ENCODE results near the gene MOK.
"Not testable (repeated sequence)": the region's sequence is repeated elsewhere in the genome, so short reads cannot be mapped to it uniquely, and the experiment has no call there.

MOK gene

GRCh38 chr14:102280376-102280962 lies 24.5 kb downstream of the MOK start:
- DNase-seq: no peak

- DNase-seq: no peak
Measured at GRCh38 chr14:102279688-102280348, 25.1 kb downstream of the MOK start.

- no peak for DNase-seq
Measured at GRCh38 chr14:102279282-102279681, 25.7 kb downstream of the MOK start.

- DNase-seq: no peak
Measured at GRCh38 chr14:102278631-102278935, 26.4 kb downstream of the MOK start.

GRCh38 chr14:102277874-102278630 lies 26.9 kb downstream of the MOK start:
- no peak for DNase-seq

- DNase-seq: no peak
Measured at GRCh38 chr14:102275866-102276265, 29.1 kb downstream of the MOK start.

- no peak for DNase-seq
Measured at GRCh38 chr14:102272392-102272791, 32.6 kb downstream of the MOK start.

- no peak for DNase-seq
Measured at GRCh38 chr14:102264775-102265174, 40.2 kb downstream of the MOK start.

- no peak for DNase-seq
Measured at GRCh38 chr14:102264355-102264754, 40.6 kb downstream of the MOK start.

GRCh38 chr14:102262929-102263462 lies 42.0 kb downstream of the MOK start:
- no peak for DNase-seq

- DNase-seq: no peak
Measured at GRCh38 chr14:102258136-102258535, 46.8 kb downstream of the MOK start.

- no peak for DNase-seq
Measured at GRCh38 chr14:102256716-102257115, 48.2 kb downstream of the MOK start.

GRCh38 chr14:102255401-102256190 lies 49.4 kb downstream of the MOK start:
- DNase-seq: no peak

GRCh38 chr14:102252834-102253801 lies 51.8 kb downstream of the MOK start:
- DNase-seq: no peak

- no peak for DNase-seq
Measured at GRCh38 chr14:102251161-102251560, 53.8 kb downstream of the MOK start.

- DNase-seq: no peak
Measured at GRCh38 chr14:102250636-102251035, 54.3 kb downstream of the MOK start.

GRCh38 chr14:102249981-102250380 lies 55.0 kb downstream of the MOK start:
- no peak for DNase-seq

- no peak for DNase-seq
Measured at GRCh38 chr14:102249041-102249440, 55.9 kb downstream of the MOK start.

- DNase-seq: no peak
Measured at GRCh38 chr14:102248121-102248520, 56.8 kb downstream of the MOK start.

GRCh38 chr14:102246071-102246470 lies 58.9 kb downstream of the MOK start:
- no peak for DNase-seq

GRCh38 chr14:102243795-102244194 lies 61.2 kb downstream of the MOK start:
- DNase-seq: not testable (repeated sequence)

GRCh38 chr14:102241147-102241546 lies 63.8 kb downstream of the MOK start:
- DNase-seq: no peak
